Peyer's patch (tissue), 4 donors: ENCODE results near the gene PMVK. TPM values are rescaled to one million over a fixed set of nuclear protein-coding genes. Genes with fewer than 3 reads are reported as not detected.

Source experiments
- DNase-seq, 3 donors: peaks; one replicate each; pipeline ENCODE4 v3.0.0-alpha.2; 2017 to 2019
- H3K27ac ChIP-seq, 4 donors: fragments of 200-600 bp; sonication (generic); one replicate each; pipeline ENCODE4 v1.5.1; 2016 to 2019
- H3K27me3 ChIP-seq, 2 donors: fragments of 200-600 bp; sonication (generic); one replicate each; pipeline ENCODE4 v1.5.1; 2019
- H3K36me3 ChIP-seq, 3 donors: fragments of 200-600 bp; sonication (generic); one replicate each; pipeline ENCODE4 v1.5.1; 2016 to 2019
- H3K4me1 ChIP-seq, 4 donors: fragments of 200-600 bp; sonication (generic); one replicate each; pipeline ENCODE4 v1.5.1; 2016 to 2019
- H3K4me3 ChIP-seq, 4 donors: fragments of 200-600 bp; sonication (generic); 1 replicate in 3 of 4; 2 replicates in 1 of 4; pipeline ENCODE4 v1.5.1; 2016 to 2019; ENCODE audit warnings: mild to moderate bottlenecking in 1 of 4
- H3K9me3 ChIP-seq, 4 donors: fragments of 200-600 bp; sonication (generic); one replicate each; pipeline ENCODE4 v1.5.1; 2016 to 2019; ENCODE audit warnings: mild to moderate bottlenecking in 1 of 4
- POLR2A ChIP-seq, 2 donors: fragments of 450-650 bp; IDR thresholded peaks; one replicate each; pipeline ENCODE4 v1.5.1; 2017; ENCODE audit warnings: antibody characterized with exemption in 2 of 2, mild to moderate bottlenecking in 2 of 2, moderate library complexity in 2 of 2
- total RNA-seq, 4 donors: library from RNA; depleted of rRNA; stranded (reverse); fragments of >200 nt; gene quantifications; one replicate each; pipeline ENCODE4 v1.1.0, GENCODE V29; 2016
- TF ChIP-seq, protein P1 (sequence below), 6 experiments: fragments of 450-650 bp in 4 of 6; fragments of 200-600 bp in 2 of 6; sonication (generic) in 1 of 6; IDR thresholded peaks; one replicate each; pipeline ENCODE4 v1.5.1; 2017 to 2019; ENCODE audit warnings: antibody characterized with exemption in 6 of 6, mild to moderate bottlenecking in 3 of 6, moderate library complexity in 1 of 6

The PMVK gene
- total RNA-seq, 4 donors from 2014 or later, result 5.0 to 20.1 (median 19.2) TPM

DNA sequence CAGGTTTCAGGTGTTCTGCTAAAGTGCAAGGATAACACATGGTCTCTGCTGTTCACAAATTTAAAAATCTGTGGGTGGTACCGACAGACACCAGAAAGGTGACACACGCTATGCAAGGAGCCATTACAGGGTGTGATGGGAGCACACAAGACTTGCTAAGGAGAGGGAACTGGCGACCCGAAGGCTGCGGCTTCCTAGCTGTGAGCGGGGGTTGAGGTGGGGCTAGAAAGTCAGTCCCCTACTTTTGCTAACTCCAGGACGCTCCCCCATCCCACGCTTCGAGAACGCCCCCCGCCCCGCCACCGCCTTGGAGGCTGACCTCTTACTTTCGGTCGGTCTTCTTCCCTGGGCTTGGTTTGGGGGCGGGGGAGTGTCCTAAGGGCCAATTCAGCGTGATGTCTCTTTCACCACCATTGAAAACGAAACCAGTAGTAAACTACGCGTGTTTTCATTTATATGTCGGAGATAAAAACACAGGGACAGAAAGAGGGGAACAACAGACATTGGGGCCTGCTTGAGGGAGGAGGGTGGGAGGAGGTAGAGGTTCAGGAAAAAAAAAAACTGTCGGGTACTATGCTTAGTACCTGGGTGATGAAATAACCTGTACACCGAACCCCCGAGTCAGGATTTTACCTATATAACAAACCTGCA is 39.0 kb upstream of the PMVK start:
- peak; percentile 79 to 88 (median 79) for DNase-seq
- Histone ChIP-seq H3K9me3 (no peaks in the 10 kb centered on the region), H3K27me3 (no peaks in the 10 kb centered on the region), H3K4me3 (peak overlapping the region; percentile 70 to 79 (median 75)), H3K4me1 (peaks cover 0 to 31% (median 13%) of the 10 kb centered on the region in 4 donors), H3K27ac (peak overlapping the region; percentile 94 to 100 (median 99)), H3K36me3 (peaks cover 0 to 4% (median 0%) of the 10 kb centered on the region in 3 donors)
- TF ChIP-seq, protein P1, sequence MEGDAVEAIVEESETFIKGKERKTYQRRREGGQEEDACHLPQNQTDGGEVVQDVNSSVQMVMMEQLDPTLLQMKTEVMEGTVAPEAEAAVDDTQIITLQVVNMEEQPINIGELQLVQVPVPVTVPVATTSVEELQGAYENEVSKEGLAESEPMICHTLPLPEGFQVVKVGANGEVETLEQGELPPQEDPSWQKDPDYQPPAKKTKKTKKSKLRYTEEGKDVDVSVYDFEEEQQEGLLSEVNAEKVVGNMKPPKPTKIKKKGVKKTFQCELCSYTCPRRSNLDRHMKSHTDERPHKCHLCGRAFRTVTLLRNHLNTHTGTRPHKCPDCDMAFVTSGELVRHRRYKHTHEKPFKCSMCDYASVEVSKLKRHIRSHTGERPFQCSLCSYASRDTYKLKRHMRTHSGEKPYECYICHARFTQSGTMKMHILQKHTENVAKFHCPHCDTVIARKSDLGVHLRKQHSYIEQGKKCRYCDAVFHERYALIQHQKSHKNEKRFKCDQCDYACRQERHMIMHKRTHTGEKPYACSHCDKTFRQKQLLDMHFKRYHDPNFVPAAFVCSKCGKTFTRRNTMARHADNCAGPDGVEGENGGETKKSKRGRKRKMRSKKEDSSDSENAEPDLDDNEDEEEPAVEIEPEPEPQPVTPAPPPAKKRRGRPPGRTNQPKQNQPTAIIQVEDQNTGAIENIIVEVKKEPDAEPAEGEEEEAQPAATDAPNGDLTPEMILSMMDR (IDR thresholded peaks at IDR 0.05), result no peak
- peak in 1 of 2 donors; percentile 49 for TF ChIP-seq POLR2A (IDR thresholded peaks at IDR 0.05)

DNA sequence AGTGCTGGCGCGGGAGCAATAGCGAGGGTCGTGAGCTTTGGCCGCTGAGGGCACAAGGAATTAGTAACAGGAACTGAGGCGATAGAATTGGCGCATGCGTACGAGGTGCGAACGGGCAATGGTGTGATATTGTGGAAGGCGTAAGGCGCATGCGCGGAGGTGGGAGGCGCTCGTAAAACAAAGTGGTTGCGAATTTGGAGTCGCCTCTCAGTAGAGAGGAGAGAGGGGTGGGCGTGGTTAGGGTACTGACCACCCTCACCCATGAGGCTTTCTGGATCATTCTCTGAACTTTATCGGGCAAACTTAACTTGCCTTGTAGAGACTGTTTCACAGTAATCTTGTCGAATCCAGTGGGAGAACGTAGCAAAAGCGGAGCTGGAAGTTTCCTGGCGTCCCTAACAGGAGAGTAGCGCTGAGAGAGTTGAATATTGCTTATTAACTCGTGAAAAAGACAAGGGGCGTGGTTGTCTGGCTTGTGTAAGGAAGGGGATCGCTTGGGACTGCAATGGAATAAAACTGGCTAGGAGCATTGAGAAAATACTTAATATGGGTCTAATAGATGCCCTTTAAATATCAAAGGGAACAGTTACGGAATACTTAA is 38.4 kb upstream of the PMVK start:
- TF ChIP-seq POLR2A (IDR thresholded peaks at IDR 0.05), result peak; percentile 70 to 87
- TF ChIP-seq, protein P1 (IDR thresholded peaks at IDR 0.05), result no peak

DNA sequence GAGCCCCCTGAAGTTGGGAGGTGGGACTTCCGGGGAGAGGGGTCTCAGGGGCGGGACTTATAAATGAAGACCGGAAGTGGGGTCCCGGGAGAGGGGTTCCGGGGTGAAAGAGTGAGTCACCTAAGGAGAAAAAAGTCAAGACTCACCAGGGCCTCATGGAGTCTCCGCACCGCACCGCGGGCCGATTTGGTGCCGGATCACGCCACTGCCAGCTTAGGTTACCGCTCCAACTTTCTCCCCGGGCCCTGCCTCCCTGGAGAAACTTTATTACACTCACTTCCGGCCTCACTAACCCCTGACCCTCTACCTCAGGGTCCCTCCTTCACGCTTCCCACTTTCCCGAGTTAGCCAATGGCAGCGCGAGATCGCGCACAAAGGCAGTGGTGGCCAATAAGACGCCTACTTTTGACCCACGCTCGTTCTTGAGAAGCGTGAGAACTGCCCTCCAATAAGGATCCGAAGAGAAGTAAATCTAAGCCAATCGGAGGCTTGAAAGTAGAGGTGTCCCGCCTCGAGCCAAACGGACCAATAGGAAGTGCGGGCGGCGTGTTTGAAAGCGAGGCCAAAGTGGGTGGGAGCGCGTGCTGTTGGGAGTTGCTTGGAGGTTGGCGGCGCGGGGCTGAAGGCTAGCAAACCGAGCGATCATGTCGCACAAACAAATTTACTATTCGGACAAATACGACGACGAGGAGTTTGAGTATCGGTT is 37.7 kb upstream of the PMVK start, which contains the start of gene CKS1B:
TSS of gene CKS1B (plus strand) at position 580 of the 706 bp plus-strand sequence. CDS start at position 645, 65 bp downstream.
- Histone ChIP-seq H3K36me3 (peaks cover 0 to 9% (median 0%) of the 10 kb centered on the region in 3 donors), H3K27ac (peak within 1 kb of the TSS; percentile 94 to 100 (median 99)), H3K4me1 (peaks cover 0 to 44% (median 13%) of the 10 kb centered on the region in 4 donors), H3K9me3 (no peaks in the 10 kb centered on the region), H3K4me3 (peak within 1 kb of the TSS; percentile 70 to 79 (median 75)), H3K27me3 (no peaks in the 10 kb centered on the region)
- peak; percentile 95 to 98 (median 98) for DNase-seq
- peak; percentile 46 to 52 for TF ChIP-seq POLR2A (IDR thresholded peaks at IDR 0.05)
- TF ChIP-seq, protein P1 (IDR thresholded peaks at IDR 0.05), result no peak

More for the DNA sequence above, 38.4 kb upstream of the PMVK start:
- peak; percentile 95 to 98 (median 95) for DNase-seq
- no peaks in the 10 kb centered on the region for H3K9me3 ChIP-seq
- H3K4me3 ChIP-seq, result peak overlapping the region; percentile 70 to 79 (median 75)
- peak overlapping the region; percentile 94 to 100 (median 99) for H3K27ac ChIP-seq
- H3K4me1 ChIP-seq, result peaks cover 0 to 37% (median 13%) of the 10 kb centered on the region in 4 donors
- peaks cover 0 to 4% (median 0%) of the 10 kb centered on the region in 3 donors for H3K36me3 ChIP-seq
- no peaks in the 10 kb centered on the region for H3K27me3 ChIP-seq

DNA sequence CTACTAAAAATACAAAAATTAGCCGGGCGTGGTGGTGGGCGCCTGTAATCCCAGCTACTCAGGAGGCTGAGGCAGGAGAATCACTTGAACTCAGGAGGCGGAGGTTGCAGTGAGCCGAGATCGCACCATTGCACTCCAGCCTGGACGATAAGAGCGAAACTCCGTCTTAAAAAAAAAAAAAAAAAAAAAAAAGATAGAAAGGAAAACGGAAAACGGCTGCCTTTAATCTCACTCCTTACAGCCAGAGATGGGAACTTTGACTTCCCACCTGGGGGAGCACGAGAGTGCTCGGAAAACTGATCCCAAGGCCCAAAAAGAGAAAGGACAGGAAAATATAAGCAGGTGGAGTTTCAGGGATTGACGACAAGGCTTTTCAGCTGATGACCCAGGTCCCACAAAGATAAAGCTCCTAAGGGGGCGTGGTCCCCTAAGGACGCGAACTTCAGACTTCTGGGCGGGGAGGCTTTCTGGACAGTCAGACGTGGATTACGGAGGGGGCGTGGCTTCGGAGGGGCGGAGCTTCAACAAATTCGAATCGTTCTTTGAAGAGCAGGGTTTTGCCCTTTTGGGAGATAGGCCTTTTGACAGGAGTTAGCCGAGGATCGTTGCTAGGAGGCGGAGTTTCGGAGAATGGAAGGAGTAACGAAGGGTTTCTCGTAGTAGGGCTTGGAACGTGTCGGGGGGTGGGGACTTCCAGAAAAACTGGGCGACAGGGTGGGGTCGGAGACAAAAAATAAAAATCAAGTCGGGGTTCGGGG is 37.0 kb upstream of the PMVK start:
- H3K27me3 ChIP-seq, result no peaks in the 10 kb centered on the region

More for the DNA sequence above, 37.0 kb upstream of the PMVK start:
- peak; percentile 96 to 99 (median 99) for DNase-seq
- TF ChIP-seq, protein P1 (IDR thresholded peaks at IDR 0.05), result peak in 2 of 6 experiments; percentile 18 to 21
- peak; percentile 91 to 97 for TF ChIP-seq POLR2A (IDR thresholded peaks at IDR 0.05)
- Histone ChIP-seq H3K4me1 (peaks cover 0 to 45% (median 13%) of the 10 kb centered on the region in 4 donors), H3K27ac (peak overlapping the region; percentile 94 to 100 (median 99)), H3K9me3 (no peaks in the 10 kb centered on the region), H3K4me3 (peak overlapping the region; percentile 70 to 79 (median 75)), H3K36me3 (peaks cover 0 to 15% (median 0%) of the 10 kb centered on the region in 3 donors)
